ENCODE data around the gene DNAH7. TPM values are rescaled to one million over a fixed set of nuclear protein-coding genes. Genes with fewer than 3 reads are reported as not detected.

The DNAH7 gene
- total and polyA plus RNA-seq, 3 donors from 2014 or later = 14.9 to 27.1 (median 25.8) TPM

- no peaks in the 10 kb centered on the region for H3K36me3 ChIP-seq (ENCODE audit: low read depth, missing control alignments)
- no peak for DNase-seq
- H3K27me3 ChIP-seq = no peaks in the 10 kb centered on the region
- no peak overlapping the region for H3K27ac ChIP-seq
- TF ChIP-seq, protein P1, sequence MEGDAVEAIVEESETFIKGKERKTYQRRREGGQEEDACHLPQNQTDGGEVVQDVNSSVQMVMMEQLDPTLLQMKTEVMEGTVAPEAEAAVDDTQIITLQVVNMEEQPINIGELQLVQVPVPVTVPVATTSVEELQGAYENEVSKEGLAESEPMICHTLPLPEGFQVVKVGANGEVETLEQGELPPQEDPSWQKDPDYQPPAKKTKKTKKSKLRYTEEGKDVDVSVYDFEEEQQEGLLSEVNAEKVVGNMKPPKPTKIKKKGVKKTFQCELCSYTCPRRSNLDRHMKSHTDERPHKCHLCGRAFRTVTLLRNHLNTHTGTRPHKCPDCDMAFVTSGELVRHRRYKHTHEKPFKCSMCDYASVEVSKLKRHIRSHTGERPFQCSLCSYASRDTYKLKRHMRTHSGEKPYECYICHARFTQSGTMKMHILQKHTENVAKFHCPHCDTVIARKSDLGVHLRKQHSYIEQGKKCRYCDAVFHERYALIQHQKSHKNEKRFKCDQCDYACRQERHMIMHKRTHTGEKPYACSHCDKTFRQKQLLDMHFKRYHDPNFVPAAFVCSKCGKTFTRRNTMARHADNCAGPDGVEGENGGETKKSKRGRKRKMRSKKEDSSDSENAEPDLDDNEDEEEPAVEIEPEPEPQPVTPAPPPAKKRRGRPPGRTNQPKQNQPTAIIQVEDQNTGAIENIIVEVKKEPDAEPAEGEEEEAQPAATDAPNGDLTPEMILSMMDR (IDR thresholded peaks at IDR 0.05) = no peak
- no peak for TF ChIP-seq POLR2A (IDR thresholded peaks at IDR 0.05)
- H3K9me3 ChIP-seq = no peaks in the 10 kb centered on the region
- no peak overlapping the region for H3K4me3 ChIP-seq
- no peaks in the 10 kb centered on the region for H3K4me1 ChIP-seq
- intact Hi-C loops (cut with DNase I; ENCODE audit: low total_unique reads) = no loop called here
Measured at GRCh38 chr2:195818106-195818505, 250.5 kb downstream of the DNAH7 start.

- no peaks in the 10 kb centered on the region for H3K9me3 ChIP-seq
- no peaks in the 10 kb centered on the region for H3K4me1 ChIP-seq
- no peak overlapping the region for H3K27ac ChIP-seq
- 95% methylated on average over 2 of the region's 2 CpGs for WGBS, 2 donors
- no peak overlapping the region for H3K4me3 ChIP-seq
- intact Hi-C loops (cut with DNase I; ENCODE audit: low total_unique reads) = no loop called here
- TF ChIP-seq, protein P1 (IDR thresholded peaks at IDR 0.05) = no peak
- DNase-seq = no peak
- H3K36me3 ChIP-seq (ENCODE audit: low read depth, missing control alignments) = no peaks in the 10 kb centered on the region
- no peaks in the 10 kb centered on the region for H3K27me3 ChIP-seq
Measured at GRCh38 chr2:195815083-195815482, 253.6 kb downstream of the DNAH7 start.

GRCh38 chr2:195813421-195813820 is 255.2 kb downstream of the DNAH7 start:
- DNase-seq = no peak
- no peaks in the 10 kb centered on the region for H3K4me1 ChIP-seq
- H3K27me3 ChIP-seq = no peaks in the 10 kb centered on the region
- 59 to 63% methylated on average over 3 of the region's 3 CpGs for WGBS, 2 donors
- no peaks in the 10 kb centered on the region for H3K36me3 ChIP-seq (ENCODE audit: low read depth, missing control alignments)
- H3K27ac ChIP-seq = no peak overlapping the region
- H3K9me3 ChIP-seq = no peaks in the 10 kb centered on the region
- intact Hi-C loops (cut with DNase I; ENCODE audit: low total_unique reads) = no loop called here
- H3K4me3 ChIP-seq = no peak overlapping the region
- TF ChIP-seq, protein P1 (IDR thresholded peaks at IDR 0.05) = no peak
- TF ChIP-seq POLR2A (IDR thresholded peaks at IDR 0.05) = no peak

DNA sequence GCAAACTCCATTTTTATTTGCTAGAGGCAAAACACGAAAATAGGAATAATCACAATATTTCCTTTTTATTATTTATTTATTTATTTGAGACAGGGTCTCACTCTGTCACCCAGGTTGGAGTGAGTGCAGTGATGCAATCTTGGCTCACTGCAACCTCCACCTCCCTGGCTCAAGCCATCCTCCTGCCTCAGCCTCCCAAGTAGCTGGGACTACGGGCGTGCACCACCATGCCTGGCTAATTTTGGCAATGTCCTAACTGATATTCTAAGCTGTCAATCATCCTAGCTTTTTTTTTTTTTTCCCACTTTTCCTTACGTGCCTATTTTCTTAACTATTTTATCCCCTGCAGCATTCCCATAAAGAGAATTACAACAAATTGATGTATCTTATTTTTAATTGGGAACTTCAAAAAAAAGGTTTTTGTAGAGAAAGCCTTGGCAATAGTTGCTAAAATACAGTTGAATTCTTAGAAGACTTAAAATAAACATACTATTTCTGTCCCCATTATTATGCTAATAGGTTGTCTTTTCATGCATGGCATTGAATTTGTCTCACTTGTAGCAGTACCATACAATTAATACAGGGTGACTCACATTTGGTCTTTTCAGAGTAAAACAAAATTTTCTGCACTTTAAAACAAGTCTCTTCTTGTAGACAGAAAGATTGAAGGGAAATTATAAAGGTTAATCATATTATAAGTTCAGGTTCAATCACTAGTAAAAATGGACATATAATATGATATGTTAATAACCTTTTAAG is 258.1 kb downstream of the DNAH7 start:
- Histone ChIP-seq H3K27me3 (no peaks in the 10 kb centered on the region), H3K27ac (no peak overlapping the region), H3K9me3 (no peaks in the 10 kb centered on the region), H3K4me1 (no peaks in the 10 kb centered on the region), H3K4me3 (no peak overlapping the region), H3K36me3 (ENCODE audit: low read depth, missing control alignments) (no peaks in the 10 kb centered on the region)
- TF ChIP-seq, protein P1 (IDR thresholded peaks at IDR 0.05) = no peak
- no peak for TF ChIP-seq POLR2A (IDR thresholded peaks at IDR 0.05)
- intact Hi-C loops (cut with DNase I; ENCODE audit: low total_unique reads) = no loop called here
- 81 to 89% methylated on average over 4 of the region's 4 CpGs for WGBS, 2 donors
- no peak for DNase-seq

GRCh38 chr2:195808189-195808588 is 260.4 kb downstream of the DNAH7 start:
- Histone ChIP-seq H3K4me3 (no peak overlapping the region), H3K4me1 (no peaks in the 10 kb centered on the region), H3K27me3 (no peaks in the 10 kb centered on the region), H3K27ac (no peak overlapping the region), H3K36me3 (ENCODE audit: low read depth, missing control alignments) (no peaks in the 10 kb centered on the region), H3K9me3 (no peaks in the 10 kb centered on the region)
- intact Hi-C loops (cut with DNase I; ENCODE audit: low total_unique reads) = no loop called here
- TF ChIP-seq, protein P1 (IDR thresholded peaks at IDR 0.05) = no peak
- TF ChIP-seq POLR2A (IDR thresholded peaks at IDR 0.05) = no peak
- DNase-seq = no peak
- 56 to 60% methylated on average over 1 of the region's 1 CpG for WGBS, 2 donors

All from testis (tissue), 3 donors.